Thyroid gland (tissue), 4 donors: Measurements from ENCODE around the gene CDK13.
"Not testable (repeated sequence)": the region's sequence is repeated elsewhere in the genome, so short reads cannot be mapped to it uniquely, and the experiment has no call there.

Experiments
- POLR2A ChIP-seq, 2 donors: fragments of 450-650 bp; IDR thresholded peaks; one replicate each; pipeline ENCODE4 v1.6.1; 2017; ENCODE audit warnings: antibody characterized with exemption in 2 of 2, mild to moderate bottlenecking in 2 of 2, moderate library complexity in 1 of 2
- TF ChIP-seq, protein P1 (sequence below), 6 experiments: fragments of 200-600 bp in 3 of 6; fragments of 450-650 bp in 3 of 6; sonication (generic) in 3 of 6; IDR thresholded peaks; one replicate each; pipeline ENCODE4 v1.5.1; 2016 to 2019; ENCODE audit warnings: antibody characterized with exemption in 6 of 6, mild to moderate bottlenecking in 2 of 6, inconsistent platforms in 1 of 6, moderate library complexity in 1 of 6

DNA sequence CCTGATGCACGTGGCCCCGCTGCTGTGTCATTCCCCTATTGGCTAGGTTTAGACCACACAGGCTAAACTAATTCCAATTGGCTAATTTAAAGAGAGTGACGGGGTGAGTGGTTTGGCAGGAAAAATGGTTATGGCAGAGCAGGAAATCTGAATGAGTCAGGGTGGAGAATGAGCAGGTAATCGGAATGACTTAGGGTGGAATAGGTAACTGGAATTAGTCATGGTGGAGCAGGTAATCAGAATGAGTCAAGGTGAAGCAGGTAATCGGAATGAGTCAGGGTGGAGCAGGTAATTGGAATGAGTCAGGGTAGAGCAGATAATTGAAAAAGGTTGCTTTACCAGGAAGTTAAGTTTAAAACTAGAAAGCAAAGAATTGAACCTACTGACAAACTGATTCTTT lies 191.9 kb downstream of the CDK13 start:
- not testable (repeated sequence) for TF ChIP-seq POLR2A (IDR thresholded peaks at IDR 0.05)
- TF ChIP-seq, protein P1, sequence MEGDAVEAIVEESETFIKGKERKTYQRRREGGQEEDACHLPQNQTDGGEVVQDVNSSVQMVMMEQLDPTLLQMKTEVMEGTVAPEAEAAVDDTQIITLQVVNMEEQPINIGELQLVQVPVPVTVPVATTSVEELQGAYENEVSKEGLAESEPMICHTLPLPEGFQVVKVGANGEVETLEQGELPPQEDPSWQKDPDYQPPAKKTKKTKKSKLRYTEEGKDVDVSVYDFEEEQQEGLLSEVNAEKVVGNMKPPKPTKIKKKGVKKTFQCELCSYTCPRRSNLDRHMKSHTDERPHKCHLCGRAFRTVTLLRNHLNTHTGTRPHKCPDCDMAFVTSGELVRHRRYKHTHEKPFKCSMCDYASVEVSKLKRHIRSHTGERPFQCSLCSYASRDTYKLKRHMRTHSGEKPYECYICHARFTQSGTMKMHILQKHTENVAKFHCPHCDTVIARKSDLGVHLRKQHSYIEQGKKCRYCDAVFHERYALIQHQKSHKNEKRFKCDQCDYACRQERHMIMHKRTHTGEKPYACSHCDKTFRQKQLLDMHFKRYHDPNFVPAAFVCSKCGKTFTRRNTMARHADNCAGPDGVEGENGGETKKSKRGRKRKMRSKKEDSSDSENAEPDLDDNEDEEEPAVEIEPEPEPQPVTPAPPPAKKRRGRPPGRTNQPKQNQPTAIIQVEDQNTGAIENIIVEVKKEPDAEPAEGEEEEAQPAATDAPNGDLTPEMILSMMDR (IDR thresholded peaks at IDR 0.05): not testable (repeated sequence)
